AG20443 (cell line): ENCODE measurements around the gene HEATR5A.
A peak's percentile ranks its signal among the peaks of the same experiment; 100 is the strongest.
"Not testable (repeated sequence)": the region's sequence is repeated elsewhere in the genome, so short reads cannot be mapped to it uniquely, and the experiment has no call there.

Experiments used
- DNase-seq: peaks from one replicate; pipeline ENCODE4 v3.0.0; 2012; ENCODE audit warnings: low spot score, mixed read lengths

Gene HEATR5A

GRCh38 chr14:31283153-31283552, 137.2 kb downstream of the HEATR5A start:
- DNase-seq, result no peak

DNA sequence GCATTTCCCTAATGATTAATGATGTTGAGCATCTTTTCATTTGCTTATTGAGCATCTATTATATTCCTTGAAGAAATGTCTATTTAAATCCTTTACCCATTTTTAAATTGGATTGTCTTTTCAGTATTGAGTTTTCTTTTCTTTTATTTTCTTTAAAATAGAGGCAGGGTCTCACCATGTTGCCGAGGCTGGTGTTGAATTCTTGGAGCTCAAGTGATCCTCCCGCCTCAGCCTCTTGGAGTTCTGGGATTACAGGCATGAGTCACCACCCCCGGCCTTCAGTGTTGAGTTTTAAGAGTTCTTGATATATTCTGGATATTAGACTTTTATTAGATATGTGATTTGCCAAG, 139.5 kb downstream of the HEATR5A start:
- DNase-seq, result no peak

GRCh38 chr14:31280132-31280870, 140.0 kb downstream of the HEATR5A start:
- DNase-seq, result no peak

DNA sequence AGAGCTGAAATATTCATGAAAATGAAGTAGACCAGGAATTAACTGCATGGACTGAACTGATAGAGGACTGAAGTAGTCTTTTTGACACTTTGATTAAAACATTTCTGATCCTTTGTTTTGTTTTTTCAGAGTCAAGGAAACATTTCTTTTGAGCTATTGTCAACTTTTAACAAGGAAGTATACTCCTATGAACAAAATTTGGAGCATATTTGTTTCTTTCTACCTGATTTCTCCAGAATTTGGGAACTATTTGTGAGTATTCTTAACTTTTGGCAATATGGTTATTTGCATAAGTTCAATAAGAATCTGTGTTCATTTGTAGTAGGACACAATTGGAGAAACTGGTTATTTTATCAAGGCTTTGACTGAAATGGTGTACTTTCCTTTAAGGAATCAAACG, 141.5 kb downstream of the HEATR5A start:
- no peak for DNase-seq

- DNase-seq, result no peak
Measured at GRCh38 chr14:31277085-31277484, 143.3 kb downstream of the HEATR5A start.

DNA sequence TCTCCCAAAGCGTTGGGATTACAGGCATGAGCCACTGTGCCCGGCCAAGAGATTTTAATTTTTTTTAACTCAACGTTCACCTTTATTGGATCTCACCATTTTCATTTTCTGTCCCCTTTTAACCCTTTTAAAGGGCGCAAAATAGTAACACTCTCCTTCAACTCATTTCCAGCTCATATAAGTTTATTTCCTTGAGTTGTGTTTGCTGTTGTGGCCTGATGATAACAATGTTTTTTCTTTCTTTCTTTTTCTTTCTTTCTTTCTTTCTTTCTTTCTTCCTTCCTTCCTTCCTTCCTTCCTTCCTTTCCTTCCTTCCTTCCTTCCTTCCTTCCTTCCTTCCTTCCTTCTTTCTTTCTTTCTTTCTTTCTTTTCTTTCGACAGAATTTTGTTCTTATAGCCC, 143.9 kb downstream of the HEATR5A start:
- not testable (repeated sequence) for DNase-seq

- no peak for DNase-seq
Measured at GRCh38 chr14:31275731-31276130, 144.6 kb downstream of the HEATR5A start.

DNA sequence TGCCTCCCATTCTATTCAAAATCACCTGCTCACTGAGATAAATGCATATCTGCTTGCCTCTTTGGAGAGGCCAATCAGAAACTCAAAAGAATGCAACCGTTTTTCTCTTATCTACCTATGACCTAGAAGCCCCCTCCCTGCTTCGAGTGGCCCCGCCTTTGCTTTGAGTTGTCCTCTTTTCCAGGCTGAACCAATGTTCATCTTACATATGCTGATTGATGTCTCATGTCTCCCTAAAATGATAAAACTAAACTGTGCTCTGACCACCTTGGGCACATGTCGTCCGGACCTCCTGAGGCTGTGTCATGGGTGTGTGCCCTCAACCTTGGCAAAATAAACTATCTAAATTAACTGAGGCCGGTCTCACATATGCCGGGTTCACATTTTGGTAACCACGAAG, 148.7 kb downstream of the HEATR5A start:
- no peak for DNase-seq

- no peak for DNase-seq
Measured at GRCh38 chr14:31270196-31270772, 150.1 kb downstream of the HEATR5A start.

DNA sequence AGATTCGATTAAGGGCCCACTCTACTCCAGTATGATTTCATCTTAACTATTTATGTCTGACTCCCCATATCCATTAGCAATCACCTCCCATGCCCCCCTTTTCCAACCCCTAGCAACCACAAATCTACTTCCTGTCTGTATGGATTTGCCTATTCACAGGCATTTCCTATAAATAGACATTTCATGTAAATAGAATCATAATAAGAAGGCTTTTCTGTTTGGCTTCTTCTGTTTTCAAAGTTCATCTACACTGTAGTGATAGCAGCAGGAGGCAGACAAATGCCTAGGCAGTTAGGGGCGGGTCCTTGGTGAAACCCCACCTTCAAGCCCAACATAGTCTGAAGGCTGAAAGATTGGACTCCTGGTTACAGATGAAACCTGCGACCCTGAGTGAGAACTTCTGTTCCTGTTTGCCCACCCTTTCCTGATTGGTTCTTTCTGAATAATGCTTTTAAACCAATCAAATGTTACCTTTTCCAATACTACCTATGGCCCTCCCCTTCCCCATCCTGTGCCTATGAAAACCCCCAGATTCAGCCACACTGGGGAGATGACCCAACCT, 150.6 kb downstream of the HEATR5A start:
- no peak for DNase-seq

- no peak for DNase-seq
Measured at GRCh38 chr14:31268216-31268615, 152.1 kb downstream of the HEATR5A start.

DNA sequence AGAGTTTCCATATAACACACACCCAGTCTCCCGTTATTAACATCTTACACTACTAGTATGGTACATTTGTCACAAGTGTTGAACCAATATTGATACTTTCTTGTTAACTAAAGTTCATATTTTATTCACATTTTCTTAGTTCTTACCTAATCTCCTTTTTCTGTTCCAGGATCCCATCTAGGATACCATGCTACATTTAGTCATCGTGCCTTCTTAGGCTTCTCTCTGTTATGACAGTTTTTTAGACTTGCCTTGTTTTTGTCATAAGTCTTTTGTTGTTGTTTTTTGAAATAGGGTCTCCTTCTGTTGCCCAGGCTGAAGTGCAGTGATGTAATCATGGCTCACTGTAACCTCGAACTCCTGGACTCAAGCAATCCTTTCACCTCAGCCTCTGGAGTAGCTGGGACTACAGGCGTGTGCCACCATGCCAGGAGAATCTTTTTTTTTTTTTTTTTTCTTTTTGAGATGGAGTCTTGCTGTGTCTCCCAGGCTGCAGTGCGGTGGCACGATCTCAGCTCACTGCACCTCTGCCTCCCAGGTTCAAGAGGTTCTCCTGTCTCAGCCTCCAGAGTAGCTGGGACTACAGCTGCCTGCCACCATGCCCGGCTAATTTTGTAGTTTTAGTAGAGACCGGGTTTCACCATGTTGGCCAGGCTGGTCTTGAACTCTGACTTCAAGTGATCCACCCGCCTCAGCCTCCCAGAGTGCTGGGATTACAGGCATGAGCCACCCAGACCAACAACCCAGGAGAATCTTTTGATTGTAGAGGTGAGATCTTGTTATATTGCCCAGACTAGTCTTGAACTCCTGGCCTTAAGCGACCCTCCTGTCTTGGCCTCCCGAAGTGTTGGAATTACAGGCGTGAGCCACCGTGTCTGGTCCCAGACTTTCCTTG, 153.7 kb downstream of the HEATR5A start:
- DNase-seq, result no peak

GRCh38 chr14:31265701-31266398, 154.5 kb downstream of the HEATR5A start:
- DNase-seq, result no peak

GRCh38 chr14:31263485-31264133, 156.7 kb downstream of the HEATR5A start:
- DNase-seq, result peak; percentile 93

GRCh38 chr14:31261859-31262731, 158.3 kb downstream of the HEATR5A start:
- no peak for DNase-seq

DNA sequence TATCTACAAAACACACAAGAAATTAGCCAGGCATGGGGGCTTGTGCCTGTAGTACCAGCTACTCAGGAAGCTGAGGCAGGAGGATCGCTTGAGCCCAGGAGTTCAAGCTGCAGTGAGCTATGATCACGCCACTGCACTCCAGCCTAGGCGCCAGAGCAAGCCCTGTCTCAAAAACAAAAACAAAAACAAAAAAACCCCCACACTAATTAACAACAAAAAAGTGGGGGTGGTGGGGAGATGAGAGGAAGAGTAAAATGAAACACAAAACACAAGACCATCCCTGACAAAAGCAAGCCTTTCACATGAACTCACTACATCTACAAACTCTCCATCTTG, 158.9 kb downstream of the HEATR5A start:
- DNase-seq, result no peak

DNA sequence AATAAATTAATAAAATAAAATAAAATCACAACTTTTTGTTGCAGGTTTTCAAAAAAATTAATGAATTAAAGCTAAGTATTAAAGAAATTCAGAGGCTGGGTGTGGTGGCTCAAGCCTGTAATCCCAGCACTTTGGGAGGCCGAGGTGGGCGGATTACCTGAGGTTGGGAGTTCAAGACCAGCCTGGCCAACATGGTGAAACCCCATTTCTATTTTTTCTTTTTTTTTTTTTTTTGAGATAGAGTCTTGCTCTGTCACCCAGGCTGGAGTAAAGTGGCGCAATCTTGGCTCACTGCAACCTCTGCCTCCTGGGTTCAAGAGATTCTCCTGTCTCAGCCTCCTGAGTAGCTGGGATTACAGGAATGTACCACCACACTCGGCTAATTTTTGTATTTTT, 161.3 kb downstream of the HEATR5A start:
- not testable (repeated sequence) for DNase-seq

DNA sequence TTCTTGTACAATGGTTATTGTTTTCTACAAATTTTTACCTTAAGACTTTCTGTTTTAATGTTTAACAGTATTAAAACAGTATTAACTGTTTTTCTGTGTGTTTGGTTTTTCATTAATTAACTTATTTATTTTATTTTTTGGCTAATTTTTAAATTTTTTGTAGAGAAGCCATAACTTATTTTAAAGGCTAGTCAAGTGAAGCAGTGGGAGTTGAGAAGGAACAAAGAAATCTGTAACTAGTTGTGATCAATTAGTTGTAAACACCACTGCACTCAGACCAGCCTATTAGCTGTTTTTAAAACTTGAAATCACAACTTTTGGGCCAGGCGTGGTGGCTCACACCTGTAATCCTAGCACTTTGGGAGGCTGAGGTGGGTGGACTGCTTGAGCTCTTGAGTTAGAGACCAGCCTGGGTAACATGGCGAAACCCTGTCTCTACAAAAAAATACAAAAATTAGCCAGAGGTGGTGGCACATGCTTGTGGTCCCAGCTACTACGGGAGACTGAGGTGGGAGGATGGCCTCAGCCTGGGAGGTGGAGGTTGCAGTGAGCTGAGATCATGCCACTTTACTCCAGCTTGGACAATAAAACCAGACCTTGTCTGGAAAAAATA, 161.8 kb downstream of the HEATR5A start:
- DNase-seq, result no peak

GRCh38 chr14:31257554-31258426, 162.6 kb downstream of the HEATR5A start:
- not testable (repeated sequence) for DNase-seq
